Activated CD4-positive, alpha-beta T cell treated with anti-CD3 and anti-CD28 coated beads, Interleukin-2, amount 50 U/mL, for 16 hours (primary cell): ENCODE data around the gene MMD2.

Experiments
- DNase-seq: peaks from one replicate; pipeline ENCODE4 v3.0.0-alpha.2; 2020

Gene MMD2

DNA sequence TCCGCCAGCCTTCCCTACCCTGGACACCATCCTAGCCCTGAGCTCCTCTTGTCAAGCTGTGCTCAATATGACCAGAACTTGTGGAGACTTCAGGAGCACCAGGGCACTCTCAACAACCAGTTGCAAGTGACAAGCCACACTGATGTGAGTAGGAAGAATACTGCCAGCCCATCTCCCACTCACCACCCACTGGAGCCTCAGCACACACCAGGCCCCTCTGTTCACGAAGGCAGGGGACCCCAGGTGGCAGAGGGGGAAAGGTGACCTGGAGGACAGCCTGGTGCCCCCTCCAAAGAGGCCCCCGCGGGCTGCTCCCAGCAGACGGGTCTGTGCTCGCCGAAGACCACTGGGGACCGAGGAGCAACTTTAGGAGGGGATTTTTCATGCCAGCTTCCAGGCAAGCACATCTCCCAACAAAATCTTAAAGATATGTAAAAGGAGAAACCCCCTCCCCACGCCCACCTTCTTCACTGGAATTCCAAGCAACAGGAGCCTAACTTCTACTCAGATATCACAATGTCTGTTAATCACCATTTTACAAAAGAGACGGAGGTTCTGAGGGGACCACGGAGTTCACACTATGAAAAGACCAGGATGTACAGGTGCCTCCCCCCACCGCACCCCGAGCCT, 1.0 kb downstream of the MMD2 start:
- no peak for DNase-seq

DNA sequence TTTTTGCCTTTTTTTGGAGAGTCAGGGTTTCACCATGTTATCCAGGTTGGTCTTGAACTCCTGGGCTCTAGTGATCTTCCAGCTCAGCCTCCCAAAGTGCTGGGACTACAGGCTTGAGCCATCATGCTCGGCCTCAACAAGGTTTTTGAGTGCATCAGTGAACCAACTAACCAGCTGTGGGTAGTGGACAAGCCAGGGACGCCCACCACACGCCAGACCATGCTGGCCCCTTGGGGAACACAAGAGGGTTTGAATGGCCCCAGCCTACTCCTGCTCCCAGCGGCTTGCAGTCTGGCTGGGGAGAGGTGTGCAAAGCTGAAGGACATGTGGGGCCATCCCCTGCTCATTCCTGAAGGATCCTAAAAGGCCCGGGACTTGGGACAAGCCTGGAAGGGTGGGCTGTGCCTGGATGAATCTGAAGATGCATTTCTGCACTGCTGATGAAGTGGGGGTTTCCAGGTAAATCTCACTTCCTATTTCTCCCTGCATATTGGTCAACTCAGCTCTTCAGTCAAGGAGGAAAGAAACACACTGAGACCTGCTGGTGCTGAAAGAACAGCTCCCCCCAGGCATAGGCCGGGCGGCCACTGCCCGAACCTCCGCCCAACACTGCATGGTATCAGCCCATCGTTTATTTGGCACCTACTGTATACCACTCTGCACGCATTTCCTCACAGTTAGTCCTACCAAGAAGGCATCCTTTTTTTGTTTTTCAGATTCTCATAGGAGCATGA, 6.9 kb downstream of the MMD2 start:
- peak; percentile 2 for DNase-seq

DNA sequence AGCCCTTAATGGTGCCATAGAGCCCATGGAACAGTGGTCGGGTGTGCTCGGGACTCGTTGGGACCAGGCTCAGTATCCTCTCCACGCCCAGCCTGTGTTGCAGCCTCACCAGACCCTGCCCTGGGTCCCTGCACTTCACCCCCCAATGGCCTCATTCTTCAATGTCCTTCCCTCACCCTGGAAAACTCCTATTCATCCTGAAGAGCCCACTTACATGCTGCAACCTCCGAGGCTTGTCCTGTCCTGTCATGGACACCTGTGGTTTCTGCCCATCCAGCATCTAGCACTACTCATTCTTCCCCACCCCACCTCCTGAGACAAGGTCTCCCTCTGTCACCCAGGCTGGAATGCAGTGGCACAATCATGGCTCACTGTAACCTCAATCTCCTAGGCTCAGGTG, 7.7 kb downstream of the MMD2 start:
- DNase-seq: no peak

DNA sequence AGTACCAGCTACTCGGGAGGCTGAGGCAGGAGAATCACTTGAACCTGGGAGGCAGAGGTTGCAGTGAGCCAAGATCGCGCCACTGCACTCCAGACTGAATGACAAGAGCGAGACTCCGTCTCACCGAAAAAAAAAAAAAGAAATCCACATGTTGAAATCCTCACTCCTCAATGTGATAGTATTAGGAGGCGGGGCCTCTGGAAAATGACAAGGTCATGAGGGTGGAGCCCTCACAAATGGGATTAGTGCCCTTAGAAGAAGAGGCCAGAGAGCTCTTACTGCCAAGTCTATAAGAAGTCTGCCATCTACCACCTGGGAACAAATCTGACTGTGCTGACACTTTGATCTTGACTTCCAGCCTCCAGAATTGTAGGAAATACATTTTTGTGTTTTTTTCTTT, 10.6 kb downstream of the MMD2 start:
- no peak for DNase-seq

DNA sequence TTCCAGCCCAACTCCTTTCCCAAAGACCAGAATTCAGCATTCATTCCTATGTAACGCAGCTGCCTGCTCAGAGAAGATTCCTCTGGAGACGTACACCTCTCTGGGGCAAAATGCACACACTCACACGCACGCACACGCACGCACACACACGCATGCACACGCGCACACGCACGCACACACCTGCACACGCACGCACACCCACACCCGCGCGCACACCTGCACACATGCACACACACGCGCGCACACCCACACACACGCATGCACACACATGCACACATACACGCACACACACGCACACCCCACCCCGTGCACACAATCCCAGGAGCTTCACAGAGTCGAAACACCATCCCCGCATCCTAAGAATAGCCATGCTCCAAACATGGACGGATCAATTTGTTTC, 13.0 kb downstream of the MMD2 start:
- no peak for DNase-seq

DNA sequence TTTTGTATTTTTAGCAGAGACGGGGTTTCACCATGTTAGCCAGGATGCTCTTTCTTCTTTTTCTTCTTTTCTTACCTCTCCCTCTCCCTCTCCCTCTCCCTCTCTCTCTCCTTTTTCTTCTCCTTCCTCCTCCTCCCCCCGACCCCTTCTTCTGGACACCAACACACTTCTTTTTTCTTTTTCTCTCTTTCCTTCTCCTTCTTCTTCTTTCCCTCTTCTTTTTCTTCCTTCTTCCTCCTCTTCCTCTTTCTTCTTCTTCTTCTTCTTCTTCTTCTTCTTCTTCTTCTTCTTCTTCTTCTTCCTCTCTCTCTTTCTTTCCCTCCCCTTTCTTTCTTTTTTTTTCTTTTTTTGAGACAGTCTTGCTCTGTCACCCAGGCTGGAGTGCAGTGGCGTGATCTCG, 14.0 kb downstream of the MMD2 start:
- no peak for DNase-seq

DNA sequence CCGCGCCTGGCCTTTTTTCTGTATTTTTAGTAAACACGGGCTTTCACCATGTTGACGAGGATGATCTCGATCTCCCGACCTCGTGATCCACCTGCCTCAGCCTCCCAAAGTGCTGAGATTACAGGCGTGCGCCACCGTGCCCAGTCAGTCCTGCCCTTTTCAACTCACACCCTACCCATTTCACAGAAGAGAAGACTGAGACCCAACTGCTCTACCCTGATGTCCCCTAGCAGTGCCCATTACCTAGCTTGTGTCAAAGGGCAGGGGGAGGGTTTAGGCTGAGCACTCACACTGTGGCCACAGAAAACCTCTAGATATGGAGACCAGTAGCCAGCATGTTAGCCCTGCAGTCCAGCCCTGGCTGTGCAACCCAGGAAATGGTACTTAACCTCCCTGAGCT, 15.7 kb downstream of the MMD2 start:
- DNase-seq: no peak

DNA sequence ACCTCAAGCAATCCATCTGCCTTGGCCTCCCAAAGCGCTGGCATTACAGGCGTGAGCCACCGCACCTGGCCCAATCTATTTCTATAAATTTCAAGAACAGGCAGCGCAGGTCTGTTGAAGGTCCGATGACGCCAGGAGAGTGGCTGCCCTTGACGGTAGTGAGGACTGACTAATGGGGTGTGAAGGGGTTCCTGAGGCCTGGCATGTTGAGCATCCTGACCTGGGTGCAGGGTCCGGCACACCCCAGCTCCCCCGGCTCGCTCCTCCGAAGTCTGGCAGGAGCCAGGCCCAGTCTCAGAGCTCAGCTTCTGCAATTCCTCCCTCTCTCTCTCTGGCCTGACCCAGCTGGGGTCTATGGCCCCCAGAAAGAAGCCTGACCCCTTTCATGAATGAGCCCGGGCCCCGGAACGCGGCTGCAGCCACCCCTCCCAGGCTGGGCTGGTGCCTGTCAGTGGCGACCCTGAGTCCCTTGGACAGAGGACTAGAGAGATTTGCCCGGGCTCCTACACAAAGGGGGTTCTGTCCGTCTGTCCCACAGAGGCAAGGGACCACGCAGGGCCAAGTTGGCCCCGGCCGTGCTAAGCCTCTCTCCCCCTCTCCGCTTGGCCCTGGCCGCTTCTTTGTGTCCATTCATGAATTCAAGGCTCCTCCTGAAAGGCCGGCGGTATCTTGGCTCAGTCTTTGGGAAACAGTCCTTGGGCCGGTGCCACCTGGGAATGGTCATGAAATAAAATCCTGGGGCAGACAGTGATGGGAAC, 18.8 kb downstream of the MMD2 start:
- no peak for DNase-seq

DNA sequence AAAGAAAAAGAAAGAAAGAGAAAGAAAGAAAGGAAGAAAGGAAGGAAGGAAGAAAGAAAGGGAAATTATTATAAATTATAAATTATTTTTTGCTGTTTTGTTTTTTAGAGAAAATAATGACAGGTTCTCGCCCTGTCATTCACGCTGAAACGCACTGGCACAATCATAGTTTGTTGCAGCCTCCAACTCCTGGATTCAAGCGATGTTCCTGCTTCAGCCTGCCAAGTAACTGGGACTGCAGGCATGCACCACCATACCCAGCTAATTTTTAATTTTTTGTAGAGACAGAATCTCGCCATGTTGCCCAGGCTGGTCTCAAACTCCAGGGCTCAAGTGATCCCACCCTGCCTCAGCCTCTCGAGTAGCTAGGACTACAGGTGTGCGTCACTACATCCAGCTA, 21.6 kb downstream of the MMD2 start:
- no peak for DNase-seq

DNA sequence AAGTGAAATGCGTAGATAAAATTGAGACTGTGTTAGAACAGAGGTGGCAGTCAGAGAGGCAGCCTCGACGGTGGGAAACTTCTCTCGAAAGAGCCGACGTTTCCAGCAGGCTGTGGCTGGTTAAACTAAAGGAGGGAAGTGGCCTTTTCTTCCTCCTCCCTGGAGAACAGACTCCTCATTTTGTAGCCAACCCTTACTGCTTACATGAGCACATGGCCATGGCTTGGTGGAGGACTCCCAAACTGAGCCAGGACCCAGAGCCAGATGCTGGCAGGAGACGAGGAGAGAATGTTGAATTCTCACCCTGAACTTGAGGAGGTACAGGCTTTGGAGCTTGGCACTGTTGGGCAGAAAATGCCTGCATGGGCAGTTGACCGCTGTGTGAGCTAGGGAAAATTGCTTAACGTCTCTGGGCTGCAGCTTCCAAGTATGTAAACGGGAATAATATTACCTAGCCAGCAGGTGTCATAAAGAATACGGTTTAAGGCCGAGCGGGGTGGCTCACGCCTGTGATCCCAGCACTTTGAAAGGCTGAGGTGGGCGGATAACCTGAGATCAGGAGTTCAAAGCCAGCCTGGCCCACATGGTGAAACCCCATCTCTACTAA, 24.5 kb downstream of the MMD2 start:
- no peak for DNase-seq

DNA sequence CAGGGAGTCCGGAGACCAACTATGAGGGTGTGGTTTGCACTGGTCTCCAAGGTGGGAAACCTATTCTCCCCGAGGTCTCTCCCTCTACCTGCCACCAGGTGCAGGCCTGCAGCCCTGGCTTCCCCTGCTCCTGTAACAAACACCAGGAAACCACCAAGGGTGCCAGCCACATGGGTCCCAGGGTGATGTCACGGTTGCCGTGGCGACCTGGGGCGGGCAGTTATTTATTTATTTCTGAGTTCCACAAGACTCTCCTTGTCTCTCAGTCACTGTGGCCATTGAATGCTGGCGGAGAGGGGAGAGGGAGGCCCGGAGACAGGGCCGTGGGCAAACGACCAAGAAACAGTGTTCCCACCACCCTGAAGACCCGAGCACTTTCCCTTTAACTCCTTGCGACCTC, 27.0 kb downstream of the MMD2 start:
- no peak for DNase-seq

DNA sequence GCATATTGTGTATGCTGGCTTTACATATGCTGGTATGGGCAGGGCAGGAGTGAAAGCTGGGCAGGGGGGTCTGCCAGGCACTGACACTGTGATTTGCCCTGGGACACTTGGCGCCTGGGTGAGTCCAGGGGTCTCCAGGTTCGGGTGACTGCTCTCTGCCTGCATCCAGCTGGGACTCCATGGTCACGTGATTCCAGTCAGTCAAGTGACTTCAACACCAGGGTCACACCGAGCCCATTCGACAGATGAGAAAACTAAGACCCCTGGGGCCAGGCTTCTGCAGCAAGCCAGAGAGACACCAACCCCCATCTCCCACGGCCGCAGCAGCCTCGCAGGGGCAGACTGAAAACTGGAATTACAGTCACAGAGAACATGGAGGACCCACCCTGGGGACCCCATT, 30.0 kb downstream of the MMD2 start:
- no peak for DNase-seq

DNA sequence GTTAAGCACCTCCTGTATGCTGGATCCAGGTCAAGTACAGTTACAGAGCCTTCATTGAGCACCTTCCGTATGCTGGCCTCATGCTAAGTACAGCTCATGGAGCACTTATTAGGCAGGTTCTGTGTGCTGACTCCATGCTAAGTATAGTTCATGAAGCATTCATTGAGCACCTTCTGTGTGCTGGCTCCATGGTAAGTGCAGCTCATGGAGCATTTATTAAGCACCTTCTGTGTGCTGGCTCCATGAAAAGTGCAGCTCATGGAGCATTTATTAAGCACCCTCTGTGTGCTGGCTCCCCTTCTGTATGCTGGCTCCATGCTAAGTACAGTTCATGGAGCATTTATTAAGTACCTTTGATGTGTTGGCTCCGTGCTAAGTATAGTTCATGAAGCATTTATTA, 30.5 kb downstream of the MMD2 start:
- DNase-seq: no peak

DNA sequence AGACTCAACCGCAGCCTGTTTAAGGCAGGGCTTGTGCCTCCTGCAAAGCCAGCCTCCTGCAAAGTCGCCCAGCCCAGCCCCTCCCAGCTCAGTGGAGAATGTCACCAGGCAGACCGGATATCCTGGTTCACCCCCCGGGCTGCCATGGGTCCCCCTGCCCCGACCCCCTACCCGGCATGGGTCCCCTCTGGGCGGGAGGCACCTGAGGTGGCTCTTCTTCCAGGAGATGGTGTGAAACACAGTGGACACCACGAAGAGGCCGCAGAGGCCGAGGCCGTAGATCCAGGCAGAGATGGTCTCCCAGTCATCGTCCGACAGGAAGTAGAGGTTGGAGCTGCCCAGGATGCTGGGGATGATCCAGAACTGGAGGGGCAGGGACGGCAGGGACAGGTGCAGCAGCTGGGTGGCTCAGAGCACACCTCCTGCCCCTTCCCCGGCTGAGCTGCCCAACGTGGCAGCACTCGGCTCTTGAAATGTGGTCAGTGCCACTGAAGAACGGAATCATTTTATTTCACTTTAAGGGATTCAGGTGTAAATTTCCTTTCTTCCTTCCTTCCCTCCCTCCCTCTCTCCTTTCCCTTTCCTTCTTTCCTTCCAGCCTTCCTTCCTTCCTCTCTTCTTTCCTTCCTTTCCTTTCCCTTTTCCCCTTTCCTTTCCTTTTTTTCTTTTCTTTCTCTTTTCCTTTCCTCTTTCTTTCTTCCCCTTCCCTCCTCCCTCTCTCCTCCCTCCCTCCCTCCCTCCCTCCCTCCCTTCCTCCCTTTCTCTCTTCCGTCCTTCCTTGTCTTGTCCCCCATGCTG, 38.8 kb downstream of the MMD2 start:
- no peak for DNase-seq

DNA sequence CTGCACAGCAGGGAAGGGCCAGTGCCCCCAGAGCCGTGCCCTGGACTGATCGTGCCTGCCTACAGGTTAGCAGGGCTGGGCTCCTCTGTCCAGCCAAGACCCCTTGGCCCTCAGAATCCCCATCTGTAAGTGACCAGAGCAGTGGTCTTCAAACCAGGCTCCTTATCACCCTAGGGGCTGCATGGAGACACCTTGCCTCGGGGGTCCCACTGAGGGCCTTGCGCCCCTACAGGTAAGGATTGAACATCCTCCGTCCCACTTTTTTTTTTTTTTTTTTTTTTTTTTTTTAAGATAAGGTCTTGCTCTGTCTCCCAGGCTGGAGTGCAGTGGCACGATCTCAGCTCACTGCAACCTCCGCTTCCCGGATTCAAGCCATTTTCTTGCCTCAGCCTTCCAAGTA, 42.9 kb downstream of the MMD2 start:
- DNase-seq: no peak

DNA sequence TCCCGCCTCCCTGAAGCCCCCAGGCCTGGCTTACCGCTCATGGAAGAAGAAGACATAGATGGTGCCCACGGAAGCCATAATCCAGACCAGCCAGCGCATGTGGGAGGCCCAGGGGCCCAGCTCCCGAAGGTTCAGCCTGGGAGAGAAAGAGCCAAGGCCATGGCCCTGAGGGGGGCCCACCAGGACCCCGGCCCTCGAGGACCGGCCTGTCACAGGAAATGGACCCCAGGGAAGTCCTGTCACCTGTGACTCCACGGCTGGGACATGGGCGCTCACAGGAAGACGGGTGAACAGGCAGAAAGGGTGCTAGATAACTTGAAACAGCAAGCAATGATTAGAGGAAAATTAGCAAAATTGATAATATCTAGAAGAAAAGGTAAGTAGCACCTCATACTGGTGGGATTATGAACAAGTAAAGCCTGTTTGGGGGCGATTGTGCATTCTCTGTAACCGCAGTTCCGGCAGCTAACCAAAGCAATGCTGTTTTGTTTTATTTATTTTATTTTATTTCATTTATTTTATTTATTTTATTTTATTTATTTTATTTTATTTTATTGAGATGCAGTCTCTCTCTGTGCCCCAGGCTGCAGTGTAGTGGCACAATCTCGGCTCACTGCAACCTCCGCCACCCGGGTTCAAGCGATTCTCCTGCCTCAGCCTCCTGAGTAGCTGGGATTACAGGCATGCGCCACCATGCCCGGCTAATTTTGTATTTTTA, 47.7 kb downstream of the MMD2 start:
- no peak for DNase-seq

DNA sequence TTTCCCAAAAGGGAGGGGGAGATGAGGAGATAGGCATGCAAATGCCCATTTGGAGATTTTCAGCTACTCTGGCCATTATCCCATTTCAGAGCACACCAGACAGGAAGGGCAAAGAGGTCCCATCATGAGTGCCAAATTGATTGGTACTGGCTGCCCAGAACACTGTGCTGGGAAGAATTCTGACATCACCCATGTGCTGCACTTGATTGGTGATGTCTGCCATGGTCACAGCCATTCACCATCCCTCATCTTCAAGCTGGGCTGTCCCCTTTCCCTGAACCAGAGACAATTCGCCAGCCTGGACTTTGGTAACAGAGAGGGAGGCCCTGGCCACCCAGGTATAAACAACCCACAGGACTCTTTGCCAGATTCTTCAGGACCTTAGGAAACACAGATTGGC, 52.3 kb downstream of the MMD2 start:
- no peak for DNase-seq

DNA sequence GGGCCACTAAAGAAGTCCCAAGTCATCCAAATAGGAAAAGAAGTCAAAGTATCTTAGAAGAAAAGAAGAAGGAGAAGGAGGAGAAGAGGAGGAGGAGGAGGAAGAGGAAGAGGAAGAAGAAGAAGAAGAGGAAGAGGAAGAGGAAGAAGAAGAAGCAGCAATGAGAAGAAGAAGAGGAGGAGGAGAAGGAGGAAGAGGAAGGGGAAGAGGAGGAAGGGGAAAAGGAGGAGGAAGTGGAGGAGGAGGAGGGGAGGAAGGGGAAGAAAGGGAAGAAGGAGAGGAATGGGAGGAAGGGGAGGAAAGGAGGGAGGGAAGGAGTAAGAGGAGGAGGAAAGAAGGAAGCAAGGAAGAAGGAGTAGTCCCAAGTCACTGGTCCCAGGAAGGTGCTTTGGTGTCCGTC, 53.8 kb downstream of the MMD2 start:
- no peak for DNase-seq

DNA sequence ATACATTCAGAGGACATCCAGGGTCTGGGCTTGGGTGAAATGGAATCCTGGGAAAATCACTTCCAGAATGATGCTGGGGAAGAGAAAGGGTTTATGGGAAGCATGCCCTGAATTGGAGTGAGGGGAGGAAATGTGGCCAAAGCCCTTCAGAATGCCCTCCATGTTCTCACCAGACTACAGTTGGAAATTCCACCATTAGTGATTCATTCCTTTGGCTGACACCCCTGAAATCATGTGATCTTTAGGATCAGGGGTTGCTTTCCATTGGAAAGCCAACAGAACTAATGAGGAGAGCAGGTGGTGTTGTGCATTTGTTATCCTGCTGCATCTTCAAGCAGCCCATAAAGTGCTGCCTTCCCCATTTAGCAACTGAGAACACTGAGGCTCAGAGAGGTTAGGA, 54.6 kb downstream of the MMD2 start:
- DNase-seq: no peak

DNA sequence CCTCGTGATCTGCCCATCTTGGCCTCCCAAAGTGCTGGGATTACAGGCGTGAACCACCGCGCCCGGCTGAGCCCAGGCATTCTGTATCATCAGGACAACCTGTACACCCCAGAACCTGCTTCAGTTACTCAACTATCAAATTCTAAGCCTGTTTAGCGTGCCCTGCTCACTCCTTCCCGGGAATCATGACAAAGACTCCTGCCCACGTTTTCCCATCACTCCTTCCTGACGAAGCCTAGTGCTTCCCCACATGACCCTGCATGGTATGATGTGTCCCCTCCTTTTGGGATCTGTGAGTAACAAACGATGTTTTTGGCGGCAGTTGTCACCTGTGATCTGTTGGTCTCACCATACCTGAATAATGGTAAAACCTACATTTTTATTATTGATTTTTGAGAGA, 63.2 kb downstream of the MMD2 start:
- no peak for DNase-seq

DNA sequence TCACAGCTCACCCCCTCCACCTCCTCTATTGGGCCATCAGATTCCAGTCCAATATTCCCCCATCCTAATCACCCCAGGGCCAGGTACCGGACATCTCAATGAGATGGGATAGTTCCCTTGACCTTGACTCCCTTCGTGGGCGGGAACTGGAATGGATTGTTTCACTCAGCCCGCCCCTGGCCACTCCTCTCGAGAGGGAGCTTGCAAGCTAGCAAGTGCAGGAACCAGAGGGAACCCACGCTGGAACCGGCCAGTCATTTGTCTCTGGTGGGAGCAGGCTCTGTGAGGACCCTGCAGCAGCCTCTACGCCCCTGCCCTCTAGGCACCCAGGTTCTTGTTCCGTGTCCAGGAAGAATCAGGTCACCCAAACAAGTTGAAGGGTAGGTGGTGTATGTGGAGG, 64.5 kb downstream of the MMD2 start:
- no peak for DNase-seq

DNA sequence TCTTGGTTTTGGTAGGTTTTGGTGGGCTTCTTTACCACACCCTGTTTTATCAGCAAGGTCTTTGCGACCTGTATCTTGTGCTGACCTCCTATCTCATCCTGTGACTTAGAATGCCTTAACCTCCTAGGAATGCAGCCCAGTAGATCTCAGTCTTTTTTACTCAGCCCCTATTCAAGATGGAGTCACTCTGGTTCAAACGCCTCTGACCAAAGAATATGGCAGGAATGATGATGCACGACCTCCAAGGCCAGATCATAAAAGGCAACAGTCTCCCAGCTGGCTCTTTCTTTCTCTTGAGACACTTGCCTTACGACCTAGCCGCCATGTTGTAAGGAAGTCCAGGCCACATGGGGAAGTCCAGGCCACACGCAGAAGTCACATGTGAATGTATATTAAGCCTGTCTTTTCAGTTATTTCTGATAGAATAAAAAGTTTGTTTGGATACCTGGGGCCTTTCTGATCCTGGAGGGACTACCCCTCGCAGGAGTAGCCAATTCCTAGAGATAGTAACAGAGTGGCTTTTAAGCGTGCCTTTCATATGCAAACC, 65.0 kb downstream of the MMD2 start:
- DNase-seq: no peak
